BJ (cell line): ENCODE measurements around the gene SH3PXD2B. TPM values are rescaled to one million over a fixed set of nuclear protein-coding genes. Genes with fewer than 3 reads are reported as not detected.
"Not testable (repeated sequence)": the region's sequence is repeated elsewhere in the genome, so short reads cannot be mapped to it uniquely, and the experiment has no call there.

ENCODE experiments used
- CTCF ChIA-PET: fragments of 350-600 bp; formaldehyde crosslinking; extraction: SDS; loops from one replicate; lab custom pipeline; 2021; ENCODE audit warnings: antibody characterized with exemption, inconsistent platforms; lab: Yijun Ruan, JAX
- POLR2A ChIA-PET: fragments of 300-600 bp; sonication (Branson Sonifier 250); formaldehyde crosslinking; extraction: SDS; loops from one replicate; lab custom pipeline; 2021; ENCODE audit warnings: antibody characterized with exemption; lab: Charles Lee
- DNase-seq: peaks from one replicate; pipeline ENCODE4 v3.0.0-alpha.2; 2011; ENCODE audit warnings: low read depth
- H3K27me3 ChIP-seq: 2 replicates; pipeline ENCODE4 v1.6.0; 2011; ENCODE audit warnings: low read length; ENCODE audit not compliant: control insufficient read depth, insufficient read depth
- H3K36me3 ChIP-seq: 2 replicates; pipeline ENCODE4 v1.5.1; 2011; ENCODE audit warnings: low read length; ENCODE audit not compliant: control insufficient read depth, insufficient read depth
- H3K4me3 ChIP-seq: 2 replicates; pipeline ENCODE4 v1.5.1; 2011; ENCODE audit warnings: low read depth, mild to moderate bottlenecking, control low read depth, low read length
- CTCF ChIP-seq: IDR thresholded peaks from 2 replicates; pipeline ENCODE4 v1.5.1; 2011; ENCODE audit warnings: low read depth, mild to moderate bottlenecking, control low read depth, inconsistent platforms, low read length, moderate library complexity; ENCODE audit not compliant: insufficient read depth
- polyA plus RNA-seq: library from polyadenylated mRNA; depleted of rRNA; stranded (reverse); fragments of >200 nt; gene quantifications from 2 replicates; pipeline ENCODE4 v1.2.3, GENCODE V29; 2011

SH3PXD2B gene
- polyA plus RNA-seq, 1 experiment, result 15.5 TPM

GRCh38 chr5:172288465-172288864 is 165.9 kb downstream of the SH3PXD2B start:
- no peak for TF ChIP-seq CTCF
- Histone ChIP-seq H3K4me3 (no peak overlapping the region), H3K36me3 (no peaks in the 10 kb centered on the region), H3K27me3 (no peaks in the 10 kb centered on the region)
- ChIA-PET CTCF (no interaction called here), POLR2A (no interaction called here)
- no peak for DNase-seq

- CTCF ChIA-PET, result interaction anchor here (1.0 kb wide), 1 partner anchor 51 kb away, joined by 3 read pairs; no protein-coding TSS in a partner anchor
- POLR2A ChIA-PET, result not testable (repeated sequence)
These were observed 167.2 kb downstream of the SH3PXD2B start for GRCh38 chr5:172287140-172287539.

GRCh38 chr5:172285226-172286143 is 168.8 kb downstream of the SH3PXD2B start:
- H3K27me3 ChIP-seq, result no peaks in the 10 kb centered on the region
- CTCF ChIA-PET, result interaction anchor here (0.6 to 1.4 kb wide), 11 partner anchors 8 to 266 kb away, joined by 3 to 7 read pairs (median 3); partner anchors contain the start of genes SH3PXD2B and STK10
- DNase-seq, result no peak
- no peak overlapping the region for H3K4me3 ChIP-seq
- H3K36me3 ChIP-seq, result no peaks in the 10 kb centered on the region
- TF ChIP-seq CTCF, result no peak
- POLR2A ChIA-PET, result no interaction called here

More at GRCh38 chr5:172287140-172287539, 167.2 kb downstream of the SH3PXD2B start:
- not testable (repeated sequence) for H3K36me3 ChIP-seq, H3K27me3 ChIP-seq, DNase-seq, H3K4me3 ChIP-seq

- H3K4me3 ChIP-seq, result peak overlapping the region; percentile 89
- no peaks in the 10 kb centered on the region for H3K36me3 ChIP-seq
- ChIA-PET CTCF (interaction anchor here (0.8 to 1.4 kb wide), 8 partner anchors 9 to 265 kb away, joined by 3 to 7 read pairs (median 3); partner anchors contain the start of gene STK10), POLR2A (no interaction called here)
- no peaks in the 10 kb centered on the region for H3K27me3 ChIP-seq
- no peak for DNase-seq
- TF ChIP-seq CTCF, result no peak
These were observed 169.7 kb downstream of the SH3PXD2B start for GRCh38 chr5:172284611-172284980.

- no peak for DNase-seq
- POLR2A ChIA-PET, result no interaction called here
- no peak for TF ChIP-seq CTCF
- Histone ChIP-seq H3K27me3 (no peaks in the 10 kb centered on the region), H3K36me3 (no peaks in the 10 kb centered on the region), H3K4me3 (peak overlapping the region; percentile 89)
- CTCF ChIA-PET, result interaction anchor here (1.0 to 1.8 kb wide), 8 partner anchors 9 to 372 kb away, joined by 3 to 11 read pairs (median 5); partner anchors contain the start of gene STK10
These were observed 170.3 kb downstream of the SH3PXD2B start for GRCh38 chr5:172283862-172284610.
